HepG2 (cell line): ENCODE results near the gene TPX2. TPM values are rescaled to one million over a fixed set of nuclear protein-coding genes. Genes with fewer than 3 reads are reported as not detected.
A peak's percentile ranks its signal among the peaks of the same experiment; 100 is the strongest.

Experiments
- ARID4A ChIP-seq: sonication (generic); formaldehyde crosslinking; IDR thresholded peaks from 2 replicates; pipeline ENCODE4 v1.5.0; 2020; ENCODE audit warnings: mild to moderate bottlenecking, missing genetic modification reagents, borderline replicate concordance
- ATF2 ChIP-seq: sonication (generic); formaldehyde crosslinking; IDR thresholded peaks from 2 replicates; pipeline ENCODE4 v1.4.0; 2020; ENCODE audit warnings: missing genetic modification reagents
- CREM ChIP-seq, 2 experiments: sonication (generic) in 1 of 2; formaldehyde crosslinking in 1 of 2; IDR thresholded peaks; 2 replicates each; pipeline versions ENCODE4 v1.4.0 to v1.6.1; 2016 to 2020; ENCODE audit warnings: antibody characterized with exemption in 1 of 2, mild to moderate bottlenecking in 1 of 2, missing genetic modification reagents in 1 of 2
- E2F2 ChIP-seq: sonication (generic); formaldehyde crosslinking; IDR thresholded peaks from 2 replicates; pipeline ENCODE4 v1.4.0; 2020; ENCODE audit warnings: missing genetic modification reagents, borderline replicate concordance
- FOXP1 ChIP-seq, 2 experiments: fragments of 450-650 bp in 1 of 2; IDR thresholded peaks; 2 replicates each; pipeline ENCODE4 v1.6.1; 2017 to 2018; ENCODE audit warnings: antibody characterized with exemption in 1 of 2
- HOXA5 ChIP-seq: sonication (generic); formaldehyde crosslinking; IDR thresholded peaks from 2 replicates; pipeline ENCODE4 v1.4.0; 2020; ENCODE audit warnings: missing genetic modification reagents
- MAX ChIP-seq: IDR thresholded peaks from 2 replicates; pipeline ENCODE4 v1.6.1; 2012; ENCODE audit warnings: inconsistent platforms
- NCOA2 ChIP-seq: sonication (generic); formaldehyde crosslinking; IDR thresholded peaks from 2 replicates; pipeline ENCODE4 v1.8.0; 2022; ENCODE audit warnings: inconsistent platforms
- PAF1 ChIP-seq: IDR thresholded peaks from 2 replicates; pipeline ENCODE4 v1.6.1; 2016; ENCODE audit warnings: missing genetic modification reagents, missing compliant biosample characterization
- REXO4 ChIP-seq: sonication (generic); formaldehyde crosslinking; IDR thresholded peaks from 2 replicates; pipeline ENCODE4 v1.8.0; 2022; ENCODE audit warnings: missing genetic modification reagents, mild to moderate bottlenecking, borderline replicate concordance
- SMYD3 ChIP-seq: sonication (generic); formaldehyde crosslinking; IDR thresholded peaks from 2 replicates; pipeline ENCODE4 v1.8.1; 2023; ENCODE audit warnings: mild to moderate bottlenecking, missing genetic modification reagents
- SNAPC2 ChIP-seq: sonication (generic); formaldehyde crosslinking; IDR thresholded peaks from 2 replicates; pipeline ENCODE4 v1.8.1; 2022; ENCODE audit warnings: mild to moderate bottlenecking, missing genetic modification reagents
- TP53 ChIP-seq: sonication (generic); formaldehyde crosslinking; conservative IDR thresholded peaks from 2 replicates; pipeline ENCODE4 v1.4.0; 2020; ENCODE audit warnings: missing genetic modification reagents
- ZBTB4 ChIP-seq: sonication (generic); formaldehyde crosslinking; IDR thresholded peaks from 2 replicates; pipeline ENCODE4 v1.4.0; 2020; ENCODE audit warnings: missing genetic modification reagents, mild to moderate bottlenecking, borderline replicate concordance
- ZFP36 ChIP-seq: fragments of 150-350 bp; IDR thresholded peaks from 2 replicates; pipeline ENCODE4 v1.6.1; 2018; ENCODE audit warnings: borderline replicate concordance, low read length, low read depth; ENCODE audit not compliant: partially characterized antibody
- ZNF784 ChIP-seq: sonication (generic); formaldehyde crosslinking; IDR thresholded peaks from 2 replicates; pipeline ENCODE4 v1.5.1; 2020; ENCODE audit warnings: missing genetic modification reagents, mild to moderate bottlenecking, borderline replicate concordance
- polyA plus RNA-seq, 8 experiments: library from polyadenylated mRNA; depleted of rRNA in 3 of 8; stranded (reverse) in 7 of 8; unstranded in 1 of 8; fragments of >200 nt; fragmentation: Illumina TruSeq in 4 of 8; extraction: Trizol in 4 of 8; gene quantifications; 2 replicates each; pipeline versions ENCODE4 v1.2.1 to v1.2.3, GENCODE V29; 2011 to 2016; ENCODE audit warnings: low read depth in 4 of 8, missing spikeins in 1 of 8, mixed read lengths in 1 of 8; ENCODE audit not compliant: insufficient read depth in 1 of 8
- total RNA-seq, 5 experiments: library from RNA; depleted of rRNA; stranded (reverse); fragments of >200 nt; fragmentation: Illumina TruSeq; extraction: Trizol; gene quantifications; 2 replicates each; pipeline ENCODE4 v1.2.3, GENCODE V29; 2016; ENCODE audit warnings: low read depth in 1 of 5

Gene TPX2
- total and polyA plus RNA-seq, 2 of the 13 experiments (the other 11 are each of a cell fraction or from before 2014, with no cell fraction given), result 34.3 to 124 TPM

GRCh38 chr20:31713312-31714273 lies 25.5 kb upstream of the TPX2 start (continued):
- TF ChIP-seq ZNF784 (no peak; the same call in 1 of the 2 replicates), ARID4A (CRISPR knock-in tag) (no peak; the same call in 1 of the 2 replicates), MAX (no peak), NCOA2 (CRISPR knock-in tag) (peak; percentile 63), REXO4 (CRISPR knock-in tag) (no peak), E2F2 (CRISPR knock-in tag) (no peak), ATF2 (peak; percentile 36; the same call in 1 of the 2 replicates), FOXP1 (IDR thresholded peaks at IDR 0.05) (no peak), FOXP1 (CRISPR knock-in tag; IDR thresholded peaks at IDR 0.05) (0 out of 2 replicates have a peak, but pooled peaks have one; percentile 4), SNAPC2 (CRISPR knock-in tag) (no peak), ZFP36 (no peak), PAF1 (CRISPR knock-in tag) (peak; percentile 88), ZBTB4 (no peak), TP53 (CRISPR knock-in tag) (peak; percentile 13; the same call in 1 of the 2 replicates), CREM (IDR thresholded peaks at IDR 0.05) (no peak), CREM (CRISPR knock-in tag; IDR thresholded peaks at IDR 0.05) (no peak), SMYD3 (no peak), HOXA5 (CRISPR knock-in tag) (no peak)
